AG04449 (cell line): ENCODE measurements around the gene AHNAK.
"Not testable (repeated sequence)": the region's sequence is repeated elsewhere in the genome, so short reads cannot be mapped to it uniquely, and the experiment has no call there.

Experiments
- CTCF ChIA-PET: fragments of 350-600 bp; formaldehyde crosslinking; extraction: SDS; loops from one replicate; lab custom pipeline; 2021; ENCODE audit warnings: antibody characterized with exemption; lab: Yijun Ruan, JAX
- POLR2A ChIA-PET: fragments of 400-600, 350-600 bp; formaldehyde crosslinking; extraction: SDS; loops from one replicate; lab custom pipeline; 2020; ENCODE audit warnings: antibody characterized with exemption, inconsistent platforms; lab: Yijun Ruan, JAX
- DNase-seq: peaks from one replicate; pipeline ENCODE4 v3.0.0-alpha.2; 2010; ENCODE audit warnings: low read depth, low spot score
- H3K4me3 ChIP-seq: 2 replicates; pipeline ENCODE4 v1.5.1; 2011; ENCODE audit warnings: low read depth, mild to moderate bottlenecking, control low read depth, low read length
- CTCF ChIP-seq: IDR thresholded peaks from one replicate; pipeline ENCODE4 v1.5.1; 2011; ENCODE audit warnings: mild to moderate bottlenecking, moderate library complexity, low read length, control low read depth, inconsistent platforms; ENCODE audit not compliant: insufficient read depth; ENCODE audit errors: missing control alignments

The AHNAK gene

GRCh38 chr11:62450543-62451240, 95.9 kb downstream of the AHNAK start:
- ChIA-PET POLR2A (no interaction called here), CTCF (interaction anchor here (1.4 to 1.9 kb wide), 2 partner anchors 9 to 39 kb away, joined by 3 to 7 read pairs; no protein-coding TSS in a partner anchor)
- H3K4me3 ChIP-seq, result no peak overlapping the region
- no peak for DNase-seq
- no peak for TF ChIP-seq CTCF

- DNase-seq, H3K4me3 ChIP-seq, POLR2A ChIA-PET: not testable (repeated sequence)
- CTCF ChIA-PET, result interaction anchor here (0.7 to 1.9 kb wide), 3 partner anchors 8 to 39 kb away, joined by 3 to 7 read pairs (median 3); no protein-coding TSS in a partner anchor
These were observed 96.7 kb downstream of the AHNAK start for GRCh38 chr11:62449912-62450311.

- DNase-seq, result no peak
- no peak for TF ChIP-seq CTCF
- ChIA-PET POLR2A (no interaction called here), CTCF (interaction anchor here (0.7 to 1.2 kb wide), 3 partner anchors 8 to 25 kb away, joined by 3 to 4 read pairs (median 3); no protein-coding TSS in a partner anchor)
- H3K4me3 ChIP-seq, result no peak overlapping the region
These were observed 97.2 kb downstream of the AHNAK start for GRCh38 chr11:62449451-62449851.

- CTCF ChIA-PET, result interaction anchor here (1.0 kb wide), 1 partner anchor 16 kb away, joined by 3 read pairs; no protein-coding TSS in a partner anchor
- POLR2A ChIA-PET, result no interaction called here
- no peak for TF ChIP-seq CTCF
These were observed 100.5 kb downstream of the AHNAK start for GRCh38 chr11:62446091-62446490.

GRCh38 chr11:62445314-62445740, 101.3 kb downstream of the AHNAK start:
- POLR2A ChIA-PET, result no interaction called here
- TF ChIP-seq CTCF, result no peak
- H3K4me3 ChIP-seq, result no peak overlapping the region
- CTCF ChIA-PET, result interaction anchor here (1.2 to 2.4 kb wide), 4 partner anchors 13 to 98 kb away, joined by 3 to 17 read pairs (median 8); no protein-coding TSS in a partner anchor
- DNase-seq, result no peak

More at GRCh38 chr11:62446091-62446490, 100.5 kb downstream of the AHNAK start:
- no peak for DNase-seq
- H3K4me3 ChIP-seq, result no peak overlapping the region

- no peak for DNase-seq
- CTCF ChIA-PET, result interaction anchor here (1.0 to 2.4 kb wide), 6 partner anchors 13 to 98 kb away, joined by 3 to 17 read pairs (median 5); no protein-coding TSS in a partner anchor
- TF ChIP-seq CTCF, result no peak
- POLR2A ChIA-PET, result interaction anchor here (0.9 to 1.3 kb wide), 4 partner anchors 18 to 70 kb away, joined by 3 to 4 read pairs (median 4); no protein-coding TSS in a partner anchor
- H3K4me3 ChIP-seq, result no peak overlapping the region
These were observed 101.8 kb downstream of the AHNAK start for GRCh38 chr11:62444835-62445234.
